AG04449 (cell line): ENCODE measurements around the gene OTOS.

Source experiments
- CTCF ChIA-PET: fragments of 350-600 bp; formaldehyde crosslinking; extraction: SDS; loops from one replicate; lab custom pipeline; 2021; ENCODE audit warnings: antibody characterized with exemption; lab: Yijun Ruan, JAX
- POLR2A ChIA-PET: fragments of 400-600, 350-600 bp; formaldehyde crosslinking; extraction: SDS; loops from one replicate; lab custom pipeline; 2020; ENCODE audit warnings: antibody characterized with exemption, inconsistent platforms; lab: Yijun Ruan, JAX
- DNase-seq: peaks from one replicate; pipeline ENCODE4 v3.0.0-alpha.2; 2010; ENCODE audit warnings: low read depth, low spot score
- H3K4me3 ChIP-seq: 2 replicates; pipeline ENCODE4 v1.5.1; 2011; ENCODE audit warnings: low read depth, mild to moderate bottlenecking, control low read depth, low read length
- TF ChIP-seq, protein P1 (sequence below): IDR thresholded peaks from one replicate; pipeline ENCODE4 v1.5.1; 2011; ENCODE audit warnings: mild to moderate bottlenecking, moderate library complexity, low read length, control low read depth, inconsistent platforms; ENCODE audit not compliant: insufficient read depth; ENCODE audit errors: missing control alignments

OTOS gene

DNA sequence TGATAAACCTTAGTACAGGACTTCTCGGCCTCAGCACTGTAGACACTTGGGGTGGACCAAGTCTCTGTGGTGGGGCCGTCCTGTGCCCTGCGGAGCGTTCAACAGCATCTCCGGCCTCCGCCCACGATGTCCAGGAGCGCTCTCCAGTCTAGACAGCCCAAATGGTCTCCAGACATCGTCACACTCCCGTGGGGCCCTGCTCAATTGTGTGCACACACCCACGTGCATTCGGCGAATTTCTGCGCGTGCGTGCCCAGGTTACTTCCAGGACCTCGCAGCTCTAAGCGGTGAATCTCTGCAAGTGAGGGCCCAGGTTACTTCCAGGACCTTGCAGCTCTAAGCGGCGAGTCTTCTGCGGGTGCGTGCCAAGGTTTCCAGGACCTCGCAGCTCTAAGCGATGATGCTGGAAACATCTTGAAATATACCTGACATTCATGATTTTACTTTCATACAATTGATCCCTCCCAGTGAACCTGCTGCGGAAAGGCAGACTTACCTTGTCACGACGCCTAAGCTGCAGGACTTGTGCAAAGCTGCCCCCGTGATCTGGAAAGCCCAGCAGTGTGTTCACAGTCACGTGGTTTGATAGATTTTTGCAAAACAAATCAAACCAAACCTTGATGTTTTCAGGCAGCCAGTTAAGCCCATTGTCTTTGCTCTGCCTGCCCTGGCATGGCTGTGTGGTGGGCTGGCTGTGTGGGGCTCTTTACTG, 16.1 kb upstream of the OTOS start:
- H3K4me3 ChIP-seq = no peak overlapping the region
- POLR2A ChIA-PET = no interaction called here
- CTCF ChIA-PET = interaction anchor here (1.4 kb wide), 1 partner anchor 13 kb away, joined by 4 read pairs; no protein-coding TSS in a partner anchor
- TF ChIP-seq, protein P1, sequence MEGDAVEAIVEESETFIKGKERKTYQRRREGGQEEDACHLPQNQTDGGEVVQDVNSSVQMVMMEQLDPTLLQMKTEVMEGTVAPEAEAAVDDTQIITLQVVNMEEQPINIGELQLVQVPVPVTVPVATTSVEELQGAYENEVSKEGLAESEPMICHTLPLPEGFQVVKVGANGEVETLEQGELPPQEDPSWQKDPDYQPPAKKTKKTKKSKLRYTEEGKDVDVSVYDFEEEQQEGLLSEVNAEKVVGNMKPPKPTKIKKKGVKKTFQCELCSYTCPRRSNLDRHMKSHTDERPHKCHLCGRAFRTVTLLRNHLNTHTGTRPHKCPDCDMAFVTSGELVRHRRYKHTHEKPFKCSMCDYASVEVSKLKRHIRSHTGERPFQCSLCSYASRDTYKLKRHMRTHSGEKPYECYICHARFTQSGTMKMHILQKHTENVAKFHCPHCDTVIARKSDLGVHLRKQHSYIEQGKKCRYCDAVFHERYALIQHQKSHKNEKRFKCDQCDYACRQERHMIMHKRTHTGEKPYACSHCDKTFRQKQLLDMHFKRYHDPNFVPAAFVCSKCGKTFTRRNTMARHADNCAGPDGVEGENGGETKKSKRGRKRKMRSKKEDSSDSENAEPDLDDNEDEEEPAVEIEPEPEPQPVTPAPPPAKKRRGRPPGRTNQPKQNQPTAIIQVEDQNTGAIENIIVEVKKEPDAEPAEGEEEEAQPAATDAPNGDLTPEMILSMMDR = no peak
- no peak for DNase-seq

DNA sequence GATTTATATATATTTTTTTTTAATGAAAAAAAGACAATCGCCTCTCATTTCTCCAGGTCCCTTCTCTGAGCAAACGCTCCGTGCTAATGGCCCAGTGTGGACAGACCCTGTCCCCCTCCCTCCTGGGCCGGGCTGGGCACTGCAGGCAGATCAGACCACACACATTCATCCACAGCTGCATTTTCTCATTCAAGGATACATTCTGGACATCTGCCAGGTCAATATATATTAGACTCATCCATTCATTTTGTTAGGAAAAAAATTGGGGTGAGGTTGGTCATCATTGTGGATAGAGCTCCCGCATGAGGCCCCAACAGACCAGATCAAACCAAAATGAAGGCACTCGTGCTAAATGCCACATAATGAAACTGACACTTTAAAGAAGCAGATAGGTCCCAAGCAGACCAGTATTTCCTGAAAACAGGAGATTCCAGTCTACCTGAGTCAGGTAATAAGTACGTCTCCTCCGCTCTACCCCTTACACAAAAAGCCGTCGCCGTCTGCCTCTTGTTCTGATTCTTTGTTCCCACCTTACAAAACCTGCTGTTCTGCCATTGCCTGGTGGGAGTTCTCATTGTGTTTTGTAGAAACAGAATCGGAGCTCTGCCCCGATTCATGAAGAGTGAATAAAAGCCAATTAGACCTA, 15.4 kb upstream of the OTOS start:
- POLR2A ChIA-PET = no interaction called here
- DNase-seq = no peak
- TF ChIP-seq, protein P1 = no peak
- CTCF ChIA-PET = interaction anchor here (1.4 kb wide), 1 partner anchor 12 kb away, joined by 4 read pairs; no protein-coding TSS in a partner anchor
- no peak overlapping the region for H3K4me3 ChIP-seq

DNA sequence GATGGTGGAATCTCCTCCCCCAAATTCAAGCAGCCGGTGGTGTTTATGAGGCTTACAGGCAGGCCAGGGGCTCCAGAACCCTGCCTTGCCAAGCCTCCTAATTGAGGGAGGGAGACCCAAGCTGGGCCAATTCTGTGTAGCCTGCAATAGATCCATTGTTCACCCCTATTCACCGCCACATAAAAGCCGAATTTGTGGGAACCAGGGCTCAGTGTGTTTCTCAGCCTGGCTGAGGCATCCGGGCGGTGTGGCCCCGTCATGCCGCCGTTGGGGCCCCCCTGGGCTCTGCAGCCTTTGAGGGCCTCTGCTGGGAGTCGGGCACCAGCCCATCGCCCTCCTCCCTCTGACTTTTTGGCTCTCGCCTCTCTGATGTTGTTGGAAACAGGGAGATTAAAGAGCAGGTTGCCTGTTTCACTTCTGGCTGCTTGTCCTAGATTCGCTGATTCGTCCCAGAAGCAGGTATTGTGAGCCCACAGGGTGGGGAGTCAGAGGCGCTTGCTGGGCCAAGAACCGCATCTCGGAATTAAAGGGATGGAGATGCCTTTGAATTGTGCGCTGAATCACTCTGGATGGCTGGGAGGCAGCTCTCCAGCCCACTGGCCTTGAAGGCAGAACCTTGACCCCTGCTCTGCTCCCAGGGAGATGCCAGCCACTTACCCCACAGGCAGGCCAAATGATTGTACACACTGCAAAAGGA, 14.7 kb upstream of the OTOS start:
- H3K4me3 ChIP-seq = no peak overlapping the region
- no peak for DNase-seq
- CTCF ChIA-PET = interaction anchor here (1.4 kb wide), 2 partner anchors 11 to 12 kb away, joined by 4 to 7 read pairs; no protein-coding TSS in a partner anchor
- TF ChIP-seq, protein P1 = no peak
- POLR2A ChIA-PET = no interaction called here

DNA sequence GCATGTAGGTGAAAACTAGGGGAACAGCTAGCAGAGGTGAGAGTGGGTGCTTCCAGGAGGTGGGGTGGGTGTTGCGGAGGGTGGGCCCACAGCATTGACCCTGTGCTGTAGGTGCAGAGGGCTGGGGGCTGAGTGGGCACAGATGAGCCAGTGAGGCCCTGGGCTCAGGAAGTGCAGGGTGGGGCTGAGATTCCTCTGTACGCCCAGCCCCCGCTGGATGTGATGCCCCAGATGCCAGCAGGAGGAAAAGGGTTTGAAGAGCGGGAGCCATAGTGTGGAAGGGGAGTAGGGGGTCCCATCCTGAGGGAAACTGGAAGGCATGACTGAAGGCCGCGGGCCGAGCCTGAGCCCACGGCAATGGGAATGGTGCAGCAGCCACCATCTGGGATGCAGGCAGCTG, 14.1 kb upstream of the OTOS start:
- POLR2A ChIA-PET = no interaction called here
- TF ChIP-seq, protein P1 = no peak
- CTCF ChIA-PET = interaction anchor here (1.4 kb wide), 1 partner anchor 11 kb away, joined by 7 read pairs; no protein-coding TSS in a partner anchor
- DNase-seq = no peak
- no peak overlapping the region for H3K4me3 ChIP-seq

GRCh38 chr2:240153418-240153817, 13.0 kb upstream of the OTOS start:
- TF ChIP-seq, protein P1 = no peak
- POLR2A ChIA-PET = no interaction called here
- H3K4me3 ChIP-seq = no peak overlapping the region
- CTCF ChIA-PET = interaction anchor here (1.8 to 2.7 kb wide), 2 partner anchors 10 to 79 kb away, joined by 4 to 19 read pairs; no protein-coding TSS in a partner anchor
- no peak for DNase-seq
